Kidney (tissue), 14 donors: Measurements from ENCODE around the gene PPARGC1A. TPM values are rescaled to one million over a fixed set of nuclear protein-coding genes. Genes with fewer than 3 reads are reported as not detected.

Experiments
- DNase-seq, 5 donors: peaks; one replicate each; pipeline ENCODE4 v3.0.0-alpha.2; 2013 to 2020
- FAIRE-seq: peaks from 2 replicates; lab custom pipeline; 2012; peaks lifted over from hg19 to GRCh38; lab: Jason Lieb, UNC
- H3K27ac ChIP-seq, 2 donors: one replicate each; pipeline ENCODE4 v1.7.0; 2013; ENCODE audit warnings: low read depth in 2 of 2, low read length in 2 of 2, inconsistent platforms in 1 of 2
- H3K27me3 ChIP-seq: one replicate; pipeline ENCODE4 v1.7.1; 2013; ENCODE audit warnings: low read length, inconsistent platforms; ENCODE audit not compliant: control insufficient read depth, insufficient read depth
- H3K36me3 ChIP-seq, 3 donors: one replicate each; pipeline versions ENCODE4 v1.7.0 to v1.7.1; 2013; ENCODE audit warnings: low read length in 3 of 3, control low read depth in 1 of 3, inconsistent platforms in 1 of 3; ENCODE audit not compliant: insufficient read depth in 3 of 3, control insufficient read depth in 2 of 3
- H3K4me1 ChIP-seq, 3 donors: one replicate each; pipeline versions ENCODE4 v1.7.0 to v1.7.1; 2013; ENCODE audit warnings: low read length in 3 of 3, inconsistent platforms in 1 of 3, low read depth in 1 of 3; ENCODE audit not compliant: control insufficient read depth in 2 of 3, insufficient read depth in 2 of 3
- H3K4me3 ChIP-seq, 3 donors: one replicate each; pipeline versions ENCODE4 v1.7.0 to v1.8.1; 2013; ENCODE audit warnings: low read length in 3 of 3, control low read depth in 1 of 3, inconsistent platforms in 1 of 3
- H3K9ac ChIP-seq, 3 donors: one replicate each; pipeline versions ENCODE4 v1.7.0 to v1.7.1; 2013; ENCODE audit warnings: low read length in 3 of 3, control low read depth in 1 of 3, inconsistent platforms in 1 of 3
- H3K9me3 ChIP-seq, 3 donors: one replicate each; pipeline versions ENCODE4 v1.7.0 to v1.7.1; 2013; ENCODE audit warnings: low read length in 3 of 3, control low read depth in 1 of 3, inconsistent platforms in 1 of 3; ENCODE audit not compliant: control insufficient read depth in 2 of 3, insufficient read depth in 1 of 3
- intact Hi-C: fragments of 100-400 bp; cut with DNase I; formaldehyde crosslinking; loops from one replicate; pipeline ENCODE4 v1.11.1; 2022
- polyA plus RNA-seq: library from polyadenylated mRNA; stranded (reverse); fragments of 350-450 nt; fragmentation: Illumina TruSeq; extraction: RNeasy Lipid Tissue Mini Kit (QIAGEN cat#74804); gene quantifications from one replicate; pipeline ENCODE4 v1.2.3, GENCODE V29; 2014; ENCODE audit warnings: low read depth, low replicate concordance; ENCODE audit not compliant: insufficient read depth
- total RNA-seq: library from RNA; stranded (reverse); fragmentation: NEBNext Ultra II Directional; extraction: Animal tissue kit (Norgen Biotek cat#: 25700); gene quantifications from one replicate; pipeline ENCODE4 v1.2.1, GENCODE V29; 2021
- TF ChIP-seq, protein P1 (sequence below): IDR thresholded peaks from 3 replicates; pipeline ENCODE4 v1.5.1; 2012; ENCODE audit warnings: mild to moderate bottlenecking, moderate library complexity, borderline replicate concordance; ENCODE audit not compliant: insufficient read depth; ENCODE audit errors: extremely low read depth
- donor health status: control.
- donor health status: control.
- donor health status: control.
- donor health status: control.
- donor health status: control.
- donor health status: DM: yes; HTN: yes; CAD: no.
- donor health status: Normal renal cell carcinoma (clear cell type).

The PPARGC1A gene
- total and polyA plus RNA-seq, 2 donors from 2014 or later: 22.8 to 80.8 TPM

DNA sequence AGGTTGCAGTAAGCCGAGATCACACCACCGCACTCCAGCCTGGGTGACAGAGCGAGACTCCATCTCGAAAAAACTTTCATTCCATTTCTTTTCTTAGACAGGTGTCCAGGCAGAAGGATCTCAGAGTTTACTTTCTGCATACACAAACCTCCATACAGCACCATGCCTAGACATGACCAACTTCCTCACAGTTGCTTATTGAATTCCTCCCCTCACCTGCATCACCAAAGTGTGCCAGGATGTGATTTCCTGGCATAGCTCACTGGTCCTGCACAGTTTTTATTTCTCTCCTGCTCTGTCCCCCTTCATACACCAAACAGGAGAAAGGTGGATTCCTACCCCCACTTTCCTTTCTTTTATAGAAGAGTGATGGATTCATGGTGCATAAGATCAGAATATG is 34.7 kb upstream of the PPARGC1A start:
- no peak overlapping the region for H3K4me3 ChIP-seq
- H3K27ac ChIP-seq: no peak overlapping the region
- intact Hi-C loops: no loop called here
- H3K27me3 ChIP-seq: no peaks in the 10 kb centered on the region
- H3K4me1 ChIP-seq: peaks cover 0 to 26% (median 12%) of the 10 kb centered on the region in 3 donors
- TF ChIP-seq, protein P1, sequence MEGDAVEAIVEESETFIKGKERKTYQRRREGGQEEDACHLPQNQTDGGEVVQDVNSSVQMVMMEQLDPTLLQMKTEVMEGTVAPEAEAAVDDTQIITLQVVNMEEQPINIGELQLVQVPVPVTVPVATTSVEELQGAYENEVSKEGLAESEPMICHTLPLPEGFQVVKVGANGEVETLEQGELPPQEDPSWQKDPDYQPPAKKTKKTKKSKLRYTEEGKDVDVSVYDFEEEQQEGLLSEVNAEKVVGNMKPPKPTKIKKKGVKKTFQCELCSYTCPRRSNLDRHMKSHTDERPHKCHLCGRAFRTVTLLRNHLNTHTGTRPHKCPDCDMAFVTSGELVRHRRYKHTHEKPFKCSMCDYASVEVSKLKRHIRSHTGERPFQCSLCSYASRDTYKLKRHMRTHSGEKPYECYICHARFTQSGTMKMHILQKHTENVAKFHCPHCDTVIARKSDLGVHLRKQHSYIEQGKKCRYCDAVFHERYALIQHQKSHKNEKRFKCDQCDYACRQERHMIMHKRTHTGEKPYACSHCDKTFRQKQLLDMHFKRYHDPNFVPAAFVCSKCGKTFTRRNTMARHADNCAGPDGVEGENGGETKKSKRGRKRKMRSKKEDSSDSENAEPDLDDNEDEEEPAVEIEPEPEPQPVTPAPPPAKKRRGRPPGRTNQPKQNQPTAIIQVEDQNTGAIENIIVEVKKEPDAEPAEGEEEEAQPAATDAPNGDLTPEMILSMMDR: no peak
- no peaks in the 10 kb centered on the region for H3K9me3 ChIP-seq
- no peaks in the 10 kb centered on the region for H3K36me3 ChIP-seq
- DNase-seq (no peak), FAIRE-seq (no peak)
- H3K9ac ChIP-seq: no peak overlapping the region

DNA sequence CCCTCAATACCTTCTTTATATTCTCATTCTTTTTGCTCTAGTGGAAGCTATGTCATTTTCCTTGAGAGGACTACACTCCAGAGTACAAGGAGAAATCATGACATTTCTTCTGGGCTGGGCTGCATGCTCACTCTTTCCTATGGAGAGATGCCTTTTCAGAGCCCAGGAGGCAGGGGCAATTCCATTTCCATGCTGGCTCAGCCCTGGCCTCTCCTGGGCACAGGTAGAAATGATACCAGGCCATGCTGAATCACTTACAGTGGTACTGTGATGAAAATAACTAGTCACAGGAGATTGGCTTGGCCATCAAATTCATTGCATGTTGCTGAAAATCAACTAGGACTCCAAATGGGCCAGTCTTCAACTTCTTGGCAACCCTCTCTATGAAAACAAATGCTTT is 34.0 kb upstream of the PPARGC1A start:
- no peak for DNase-seq
- TF ChIP-seq, protein P1: peak; percentile 9
- Histone ChIP-seq H3K27ac (peak overlapping the region; percentile 54 to 61), H3K9ac (no peak overlapping the region), H3K27me3 (no peaks in the 10 kb centered on the region), H3K9me3 (no peaks in the 10 kb centered on the region), H3K4me1 (peaks cover 0 to 23% (median 8%) of the 10 kb centered on the region in 3 donors), H3K4me3 (no peak overlapping the region), H3K36me3 (no peaks in the 10 kb centered on the region)
- FAIRE-seq: no peak
- intact Hi-C loops: no loop called here

DNA sequence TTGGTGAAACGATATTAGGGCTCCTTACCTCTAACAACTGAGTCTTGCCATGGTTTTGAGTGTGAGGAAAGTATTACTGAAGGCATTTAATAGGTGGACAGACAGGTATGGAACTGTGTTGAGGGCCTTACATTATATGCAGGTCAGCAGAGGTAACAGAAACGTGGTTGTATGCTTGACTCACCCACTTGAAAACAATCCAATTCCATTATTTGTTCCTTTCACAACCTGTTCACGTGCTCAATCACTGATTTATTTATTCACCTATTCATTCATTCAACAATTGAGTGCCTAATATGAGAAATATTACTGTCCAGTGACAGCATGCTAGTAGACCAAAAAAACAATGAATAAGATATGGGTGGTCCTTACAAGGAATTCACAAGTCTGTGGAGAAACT is 33.3 kb upstream of the PPARGC1A start:
- DNase-seq (no peak), FAIRE-seq (no peak)
- no peaks in the 10 kb centered on the region for H3K27me3 ChIP-seq
- peak overlapping the region; percentile 54 to 61 for H3K27ac ChIP-seq
- TF ChIP-seq, protein P1: no peak
- peak overlapping the region in 1 of 3 donors; percentile 2 for H3K9ac ChIP-seq
- H3K9me3 ChIP-seq: no peaks in the 10 kb centered on the region
- intact Hi-C loops: no loop called here
- no peaks in the 10 kb centered on the region for H3K36me3 ChIP-seq
- H3K4me1 ChIP-seq: peaks cover 0 to 23% (median 8%) of the 10 kb centered on the region in 3 donors
- no peak overlapping the region for H3K4me3 ChIP-seq
